CD4-positive, alpha-beta T cell treated with Interleukin-4 for 4 hours (primary cell): ENCODE data around the gene METTL8.
"Not testable (repeated sequence)": the region's sequence is repeated elsewhere in the genome, so short reads cannot be mapped to it uniquely, and the experiment has no call there.

ENCODE experiments used
- DNase-seq: peaks from one replicate; pipeline ENCODE4 v3.0.0-alpha.2; 2020

METTL8 gene

DNA sequence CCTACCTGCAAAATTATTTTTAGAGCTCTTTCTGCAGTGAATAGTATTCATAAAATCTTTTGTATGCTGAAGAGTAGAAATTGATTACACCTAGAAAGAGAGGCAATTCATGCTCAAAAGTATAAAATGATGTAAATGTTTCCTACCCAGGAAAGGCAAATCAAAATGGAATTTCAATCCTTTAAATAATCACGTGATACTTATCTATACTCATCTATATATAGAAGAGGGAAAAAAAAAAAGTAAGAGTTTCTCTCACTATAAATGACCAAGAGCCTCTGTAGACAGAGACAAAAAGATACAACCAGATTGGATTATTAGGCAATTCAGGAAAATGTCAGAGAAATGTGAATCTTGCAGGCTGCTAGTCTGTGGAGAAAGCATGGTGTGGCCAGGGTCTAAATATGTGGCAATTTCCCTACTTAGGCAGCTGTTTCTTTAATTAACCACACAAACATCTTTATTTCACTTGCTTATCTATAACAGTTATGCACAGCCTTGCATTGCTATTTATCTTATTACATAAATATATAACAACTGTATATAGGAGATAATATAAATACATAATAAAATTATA, 39.5 kb downstream of the METTL8 start:
- DNase-seq = no peak

DNA sequence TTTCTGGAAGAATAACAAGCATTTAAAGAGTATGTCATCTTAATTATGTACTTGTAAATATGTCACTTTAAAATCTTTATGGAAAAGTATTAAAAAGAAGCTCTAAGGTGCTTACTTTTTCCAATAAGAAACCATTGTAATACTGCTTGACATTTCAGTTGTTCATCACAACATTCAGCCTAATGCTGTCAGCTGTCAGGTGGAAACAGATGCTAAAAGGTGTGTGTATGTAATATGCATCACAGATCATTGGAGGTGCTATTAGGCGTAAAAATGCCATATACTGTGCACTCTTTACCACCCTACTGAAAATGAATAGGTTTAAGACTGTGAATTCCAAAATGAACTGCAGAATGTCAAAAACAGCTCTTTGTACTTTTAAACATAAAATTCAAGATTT, 40.3 kb downstream of the METTL8 start:
- DNase-seq = no peak

DNA sequence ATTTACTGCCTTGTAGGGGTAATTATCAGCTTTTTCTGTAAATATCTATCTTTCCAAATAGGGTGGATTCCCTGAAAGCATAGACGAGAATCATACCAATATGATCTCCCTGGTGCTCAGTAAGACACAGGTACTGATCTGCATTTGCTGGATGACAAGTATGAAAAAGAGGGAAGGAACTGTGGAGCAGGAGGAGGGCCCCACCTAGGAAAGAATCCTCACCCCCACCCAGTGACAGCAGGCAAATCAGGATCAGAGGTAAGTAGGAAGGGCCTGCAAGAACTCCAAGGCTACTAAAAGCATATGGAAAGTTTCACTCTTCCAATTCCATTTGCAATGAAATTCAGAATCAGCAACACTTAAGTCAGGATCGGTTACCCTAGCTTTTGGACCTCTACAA, 42.3 kb downstream of the METTL8 start:
- no peak for DNase-seq

DNA sequence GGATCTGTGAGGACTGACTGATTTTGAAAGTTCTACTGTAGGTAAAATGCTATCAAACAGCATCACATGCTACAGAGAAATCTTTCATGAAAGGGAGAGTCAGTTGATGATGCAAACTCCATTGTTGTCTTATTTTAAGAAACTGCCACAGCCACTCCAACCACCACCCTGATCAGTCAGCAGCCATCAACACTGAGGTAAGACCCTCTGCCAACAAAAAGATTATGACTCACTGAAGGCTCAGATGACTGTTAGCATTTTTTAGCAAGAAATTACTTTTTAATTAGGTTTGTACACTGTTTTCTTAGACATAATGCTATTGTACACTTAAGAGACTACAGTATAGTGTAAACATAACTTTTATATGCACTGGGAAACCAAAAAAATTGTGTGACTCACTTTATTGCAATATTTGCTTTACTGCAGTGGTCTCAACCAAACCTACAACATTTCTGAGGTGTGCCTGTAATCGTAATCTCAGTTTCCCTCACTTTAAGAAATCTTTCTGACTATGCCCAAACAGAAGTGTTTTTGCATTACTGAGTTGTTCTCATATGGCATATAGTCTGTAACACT, 42.8 kb downstream of the METTL8 start:
- DNase-seq = no peak

DNA sequence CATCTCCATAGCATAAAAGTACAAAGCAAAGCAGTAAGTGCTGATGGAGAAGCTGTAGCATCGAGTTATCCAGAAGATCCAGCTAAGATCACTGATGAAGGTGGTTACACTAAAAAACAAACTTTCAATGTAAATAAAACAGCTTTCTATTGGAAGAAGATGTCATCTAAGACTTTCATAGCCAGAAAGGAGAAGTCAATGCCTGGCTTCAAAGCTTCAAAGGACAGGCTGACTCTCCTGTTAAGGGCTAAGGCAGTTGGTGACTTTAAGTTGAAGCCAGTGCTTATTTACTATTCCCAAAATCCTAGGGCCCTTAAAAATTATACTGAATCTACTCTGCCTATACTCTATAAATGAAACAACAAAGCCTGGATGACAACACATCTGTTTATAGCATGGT, 44.0 kb downstream of the METTL8 start:
- DNase-seq = no peak

DNA sequence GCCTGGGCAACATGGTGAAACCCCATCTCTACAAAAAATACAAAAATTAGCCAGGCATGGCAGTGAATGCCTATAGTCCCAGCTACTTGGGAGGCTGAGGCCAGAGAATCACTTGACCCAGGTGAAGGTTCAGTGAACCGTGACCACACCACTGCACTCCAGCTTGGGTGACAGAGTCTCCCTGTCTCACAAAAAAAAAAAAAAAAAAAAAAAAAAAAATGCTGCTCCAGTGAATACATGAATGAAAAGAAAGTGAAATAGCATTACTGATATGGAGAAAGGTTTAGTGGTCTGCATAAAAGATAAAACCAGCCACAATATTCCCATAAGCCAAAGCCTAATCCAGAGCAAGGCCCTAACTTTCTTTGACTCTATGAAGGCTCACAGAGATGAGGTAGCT, 44.5 kb downstream of the METTL8 start:
- no peak for DNase-seq

DNA sequence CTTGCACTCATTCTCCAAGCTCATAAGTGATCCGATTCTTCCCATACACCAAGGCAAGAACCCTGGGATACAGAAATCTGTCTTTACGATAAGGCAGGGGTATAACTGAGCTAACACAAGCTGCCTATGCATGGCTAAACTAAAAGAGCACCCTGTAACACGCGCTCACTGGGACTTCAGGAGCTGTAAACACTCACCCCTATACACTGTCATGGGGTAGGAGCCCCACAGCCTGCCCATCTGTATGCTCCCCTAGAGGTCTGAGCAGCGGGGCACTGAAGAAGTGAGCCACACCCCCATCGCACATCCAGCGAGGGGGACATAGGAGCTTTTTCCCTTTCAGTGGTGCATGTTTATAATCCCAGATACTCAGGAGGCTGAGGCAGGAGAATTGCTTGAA, 46.7 kb downstream of the METTL8 start:
- DNase-seq = no peak

DNA sequence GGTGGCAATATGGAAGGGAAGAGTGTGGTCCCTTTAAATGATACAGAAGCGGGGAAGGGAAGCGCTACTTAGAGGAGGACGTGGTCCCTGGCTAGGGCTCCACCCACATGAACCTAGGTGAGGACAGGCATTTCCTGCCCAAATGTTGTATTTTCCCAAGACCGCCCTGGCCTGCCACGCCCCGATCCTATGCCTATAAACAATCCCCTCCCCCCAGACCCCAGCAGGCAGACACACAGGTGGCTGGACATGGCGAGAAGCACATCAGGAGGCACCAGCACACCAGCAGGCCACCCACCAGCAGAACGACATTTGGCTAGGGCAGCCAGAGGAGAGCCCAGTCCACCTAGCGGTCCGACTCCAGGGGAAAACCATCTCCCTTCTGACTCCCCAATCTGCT, 47.2 kb downstream of the METTL8 start:
- DNase-seq = no peak

DNA sequence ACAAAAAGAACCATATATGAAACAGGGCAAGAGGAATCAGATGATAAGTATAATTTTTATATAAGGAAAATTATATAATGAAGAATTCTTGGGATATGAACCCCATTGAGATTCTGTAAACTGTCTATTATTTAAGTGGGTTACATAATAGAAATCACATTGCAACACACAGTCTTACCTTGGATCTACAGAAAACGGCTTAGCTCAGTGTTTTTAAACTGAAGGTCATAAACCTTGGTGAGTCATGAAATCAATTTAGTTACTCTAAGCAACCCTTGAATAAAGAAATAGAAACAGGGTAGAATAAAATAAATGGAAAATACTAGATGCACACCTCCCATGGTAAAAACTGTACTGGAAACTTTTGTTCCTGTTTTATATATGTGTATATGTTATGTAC, 50.7 kb downstream of the METTL8 start:
- DNase-seq = no peak

DNA sequence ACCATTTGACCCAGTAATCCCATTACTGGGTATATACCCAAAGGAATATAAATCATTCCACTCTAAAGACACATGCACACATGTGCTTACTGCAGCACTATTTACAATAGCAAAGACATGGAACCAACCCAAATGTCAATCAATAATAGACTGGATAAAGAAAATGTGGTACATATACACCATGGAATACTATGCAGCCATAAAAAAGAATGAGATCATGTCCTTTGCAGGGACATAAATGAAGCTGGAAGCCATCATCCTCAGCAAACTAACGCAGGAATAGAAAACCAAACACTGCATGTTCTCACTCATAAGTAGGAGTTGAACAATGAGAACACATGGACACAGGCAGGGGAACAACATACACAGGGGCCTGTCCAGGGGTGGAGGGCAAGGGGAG, 51.6 kb downstream of the METTL8 start:
- DNase-seq = not testable (repeated sequence)

DNA sequence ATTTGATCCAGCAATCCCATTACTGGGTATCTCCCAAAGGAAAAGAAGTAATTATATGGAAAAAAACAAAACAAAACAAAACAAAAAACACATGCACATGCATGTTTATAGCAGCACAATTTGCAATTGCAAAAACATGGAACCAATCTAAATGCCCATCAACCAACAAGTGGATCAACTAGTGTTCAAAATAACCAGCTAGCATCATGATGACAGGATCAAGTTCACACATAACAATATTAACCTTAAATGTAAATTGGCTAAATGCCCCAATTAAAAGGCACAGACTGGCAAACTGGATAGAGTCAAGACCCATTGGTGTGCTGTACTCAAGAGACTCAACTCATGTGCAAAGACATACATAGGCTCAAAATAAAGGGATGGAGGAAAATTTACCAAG, 55.9 kb downstream of the METTL8 start:
- DNase-seq = not testable (repeated sequence)

DNA sequence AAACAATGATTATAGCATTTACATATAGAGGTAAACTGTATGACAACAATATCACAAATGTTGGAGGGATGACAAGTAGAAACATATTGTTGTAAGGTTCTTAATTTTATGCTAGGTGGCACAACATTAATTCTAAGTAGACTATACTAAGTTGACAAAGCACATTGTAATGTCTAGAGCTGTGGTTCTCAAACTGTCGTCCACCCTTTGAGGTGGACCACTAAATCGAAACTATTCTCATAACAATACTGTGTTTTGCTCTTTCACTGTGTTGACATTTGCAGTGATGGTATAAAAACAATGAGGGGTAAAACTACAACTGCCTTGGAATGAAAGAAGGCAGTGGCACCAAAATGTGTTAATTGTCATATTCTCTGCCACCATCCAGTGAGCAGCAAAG, 66.1 kb downstream of the METTL8 start:
- DNase-seq = no peak

DNA sequence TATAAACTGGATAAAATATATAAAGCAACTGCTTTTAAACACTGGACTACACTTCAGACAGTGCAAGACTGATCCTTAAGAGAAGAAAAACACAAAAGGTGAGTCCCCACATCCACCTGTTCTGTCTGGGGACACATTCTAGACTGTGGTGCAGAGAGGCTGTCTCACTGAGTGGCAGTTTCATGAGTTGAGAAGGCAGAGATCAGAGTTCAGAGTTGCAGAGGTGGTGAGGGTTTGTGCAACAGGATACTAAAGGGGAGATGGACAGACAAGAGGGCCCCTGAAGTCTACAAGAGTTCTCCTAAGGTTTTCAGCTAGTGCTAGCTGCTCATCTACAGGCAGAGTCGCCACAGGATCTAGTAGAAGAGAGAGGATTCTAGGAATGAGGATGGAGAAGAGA, 68.0 kb downstream of the METTL8 start:
- DNase-seq = no peak

DNA sequence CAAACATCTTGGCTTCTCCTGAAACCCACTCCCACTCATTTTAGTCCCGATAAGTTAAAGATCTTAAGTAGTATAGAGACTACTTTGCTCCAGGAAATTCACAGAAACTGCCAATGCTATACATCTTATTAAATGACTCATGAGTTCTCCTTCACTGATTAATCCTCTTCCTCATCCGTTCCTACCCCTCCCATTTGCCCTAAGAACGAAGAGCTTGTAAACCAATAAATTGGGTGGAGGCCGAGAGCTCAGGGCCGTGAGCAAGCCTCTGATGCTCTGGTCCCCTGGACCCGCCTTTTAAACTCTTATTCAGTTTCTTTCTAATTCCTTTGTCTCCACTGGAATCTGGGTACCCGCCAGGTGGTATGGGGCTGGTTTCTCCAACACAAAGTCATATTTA, 68.6 kb downstream of the METTL8 start:
- DNase-seq = no peak

DNA sequence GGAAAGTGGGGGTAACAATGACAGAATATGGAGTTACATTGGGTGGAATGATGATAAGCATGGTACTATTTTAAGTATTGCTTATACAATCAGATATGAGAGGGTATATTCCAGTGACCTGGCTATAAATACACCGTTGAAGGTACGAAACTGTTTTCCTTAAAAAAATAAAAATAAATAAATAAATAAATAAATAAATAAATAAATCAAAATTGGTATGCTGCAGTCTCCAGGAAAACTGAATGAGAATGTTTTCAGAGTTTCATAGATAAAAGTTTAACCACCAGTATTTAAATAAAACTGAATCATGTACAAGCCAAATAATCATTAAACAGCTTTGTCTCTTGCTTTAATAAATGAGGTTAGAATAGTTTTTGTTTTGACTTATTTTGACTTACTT, 71.4 kb downstream of the METTL8 start:
- no peak for DNase-seq

DNA sequence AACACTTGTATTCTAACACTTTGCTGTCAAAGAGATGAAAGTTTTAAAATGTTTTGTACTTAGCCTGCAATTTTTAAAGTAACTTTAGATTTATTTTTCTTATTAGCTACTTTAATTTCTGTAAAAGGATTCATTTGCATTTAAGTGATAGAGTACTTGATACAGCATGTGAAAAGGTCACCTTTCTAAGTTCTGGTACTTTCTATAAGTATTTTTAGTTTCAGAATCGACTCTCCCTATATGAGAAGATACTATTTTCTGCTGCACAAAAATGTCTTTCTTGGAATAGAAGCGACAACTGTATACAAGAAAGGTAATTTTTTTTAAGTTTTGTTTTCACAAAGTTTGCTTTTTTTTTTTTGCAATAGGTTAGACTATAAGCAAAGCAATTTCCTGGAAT, 72.9 kb downstream of the METTL8 start:
- DNase-seq = no peak

DNA sequence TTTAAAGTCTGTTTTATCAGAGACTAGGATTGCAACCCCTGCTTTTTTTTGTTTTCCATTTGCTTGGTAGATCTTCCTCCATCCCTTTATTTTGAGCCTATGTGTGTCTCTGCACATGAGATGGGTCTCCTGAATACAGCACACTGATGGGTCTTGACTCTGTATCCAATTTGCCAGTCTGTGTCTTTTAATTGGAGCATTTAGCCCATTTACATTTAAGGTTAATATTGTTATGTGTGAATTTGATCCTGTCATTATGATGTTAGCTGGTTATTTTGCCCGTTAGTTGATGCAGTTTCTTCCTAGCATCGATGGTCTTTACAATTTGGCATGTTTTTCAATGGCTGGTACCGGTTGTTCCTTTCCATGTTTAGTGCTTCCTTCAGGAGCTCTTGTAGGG, 80.0 kb downstream of the METTL8 start:
- not testable (repeated sequence) for DNase-seq

DNA sequence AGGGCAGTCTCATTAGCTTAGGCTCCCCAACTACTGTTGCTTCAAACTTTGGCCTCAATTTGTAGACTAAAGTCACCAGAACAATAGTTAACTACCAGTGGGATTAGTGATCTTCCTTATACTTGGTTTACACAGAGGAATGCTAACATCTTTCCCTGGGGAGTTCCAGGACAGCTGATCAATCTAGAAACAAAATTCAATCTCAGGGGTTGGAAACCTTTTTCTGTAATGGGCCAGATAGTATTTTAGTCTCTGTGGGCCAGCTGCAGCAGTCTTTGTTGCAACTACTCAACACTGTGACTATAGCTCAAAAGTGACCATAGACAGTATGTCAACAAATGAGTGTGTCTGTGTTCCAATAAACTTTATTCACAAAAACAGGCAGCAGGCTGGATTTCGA, 85.7 kb downstream of the METTL8 start:
- no peak for DNase-seq

DNA sequence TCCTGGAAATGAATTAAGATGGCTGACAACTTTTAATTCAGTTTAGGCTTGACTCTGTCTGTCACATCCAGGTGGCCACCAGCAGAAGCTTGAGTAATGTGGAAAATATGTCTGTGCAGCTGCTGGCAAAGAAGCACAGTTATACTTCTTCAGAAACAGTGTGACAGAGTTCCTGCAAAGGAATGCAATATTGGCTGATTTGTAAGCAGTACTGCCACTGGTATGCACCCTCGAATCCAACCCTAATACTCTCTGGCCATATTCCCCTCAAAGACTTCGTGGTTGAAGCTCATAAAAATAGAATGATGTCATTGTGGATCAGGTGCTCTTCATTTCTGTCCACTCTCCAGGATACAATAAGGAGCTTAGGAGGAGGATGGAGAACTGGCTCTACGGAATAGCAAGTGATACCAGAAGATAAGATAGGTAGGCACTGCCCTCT, 86.2 kb downstream of the METTL8 start:
- DNase-seq = no peak

DNA sequence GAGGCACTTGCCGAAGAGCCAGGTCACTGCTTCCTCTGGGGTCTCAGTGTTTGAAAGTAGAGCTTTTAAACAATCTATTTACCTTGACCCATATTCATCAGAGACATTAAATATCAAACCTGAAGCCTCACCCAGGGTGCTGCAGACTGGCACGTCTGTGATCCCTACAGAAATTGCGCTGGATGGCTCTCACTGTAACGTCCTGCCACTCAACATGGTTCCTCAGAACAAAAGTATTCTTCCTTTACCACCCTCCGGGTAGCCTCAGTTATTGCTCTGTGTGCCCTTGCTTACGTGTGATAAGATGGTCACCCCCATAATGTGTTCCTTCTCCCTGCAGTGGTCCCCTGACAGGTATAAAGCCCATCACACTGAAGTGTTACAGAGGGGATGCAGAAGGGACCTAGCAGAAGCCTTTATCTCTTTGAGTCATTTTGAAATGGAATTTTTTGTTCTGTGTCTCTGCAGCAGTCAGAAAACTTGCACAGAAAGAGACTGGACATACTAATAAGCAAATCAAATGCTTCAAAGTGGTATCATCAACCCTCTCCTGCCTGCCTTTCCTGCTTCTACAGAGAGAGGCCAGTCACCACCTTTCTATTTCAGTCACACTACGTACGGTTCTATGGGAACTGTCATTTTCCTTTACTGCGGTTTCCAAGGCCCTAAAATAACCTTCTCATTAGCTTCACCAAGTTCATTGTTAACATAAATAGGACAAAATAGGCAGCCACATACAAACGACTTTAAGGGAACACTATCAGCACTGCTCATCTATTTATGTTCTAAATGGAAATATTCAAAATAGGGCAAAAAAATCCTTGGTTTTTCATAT, 86.8 kb downstream of the METTL8 start:
- DNase-seq = no peak

DNA sequence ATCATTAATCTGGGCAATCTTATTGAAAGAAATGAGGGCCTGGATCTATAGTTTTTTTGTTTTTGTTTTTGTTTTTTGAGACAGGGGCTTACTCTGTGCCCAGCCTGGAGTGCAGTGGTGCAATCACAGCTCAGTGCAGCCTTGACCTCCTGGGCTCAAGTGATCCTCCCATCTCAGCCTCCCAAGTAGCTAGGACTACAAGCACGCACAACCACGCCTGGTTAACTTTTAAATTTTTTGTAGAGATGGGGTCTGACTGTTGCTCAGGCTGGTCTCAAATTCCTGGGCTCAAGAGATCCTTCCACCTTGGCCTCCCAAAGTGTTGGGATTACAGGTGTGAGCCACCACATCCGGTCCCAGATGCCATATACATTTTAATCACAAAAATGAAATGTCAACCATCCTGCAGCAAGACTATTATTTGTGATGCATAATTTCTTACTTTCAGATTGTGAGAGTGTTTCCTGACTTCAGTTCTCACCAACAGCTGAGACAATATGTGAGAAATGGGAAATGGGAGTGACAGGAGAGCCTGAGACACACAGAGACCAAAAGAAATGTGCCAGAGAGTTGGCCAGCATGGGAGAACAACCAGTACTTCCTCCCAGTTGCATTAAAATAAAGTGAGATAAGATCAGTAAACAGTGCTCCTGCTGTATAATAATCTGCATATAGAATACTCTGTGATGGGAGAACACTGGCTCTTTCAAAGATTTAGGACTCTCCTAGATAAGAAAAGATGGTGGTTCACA, 87.6 kb downstream of the METTL8 start:
- no peak for DNase-seq

DNA sequence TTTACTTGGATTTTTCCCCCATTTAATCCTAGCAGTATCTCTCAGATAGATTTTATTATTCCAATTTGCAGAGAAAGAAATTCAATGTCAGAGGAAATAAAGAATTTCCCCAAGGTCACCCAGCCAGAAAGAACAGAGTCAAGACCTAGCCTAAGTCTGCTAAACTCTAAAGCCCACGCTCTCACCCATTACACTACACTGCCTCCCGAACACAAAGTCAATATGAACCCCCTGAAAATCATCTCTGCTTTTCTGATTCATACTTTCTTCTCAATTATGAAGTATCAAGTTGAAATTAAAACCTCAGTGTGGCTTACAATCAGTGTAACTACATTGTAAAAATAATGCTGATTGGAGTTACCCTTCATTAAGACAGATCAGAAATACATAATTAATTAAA, 89.6 kb downstream of the METTL8 start:
- DNase-seq = no peak

DNA sequence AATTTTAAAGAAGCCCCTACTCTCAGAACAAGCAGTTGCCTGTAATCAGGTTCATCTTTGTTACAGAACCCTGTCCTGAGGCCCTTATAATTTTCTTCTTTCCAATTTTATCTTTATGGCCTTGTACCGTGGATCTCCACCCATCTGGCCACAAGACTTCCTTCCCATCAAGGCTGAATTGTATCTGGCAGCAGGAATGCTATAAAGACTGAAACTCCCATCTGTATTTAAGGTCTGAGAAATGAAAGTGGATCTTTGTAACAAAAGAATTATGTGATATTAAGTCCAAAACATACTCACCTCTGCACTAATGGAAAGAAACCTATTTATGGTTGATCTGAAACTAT, 91.8 kb downstream of the METTL8 start:
- DNase-seq = no peak
